Stimulated activated CD8-positive, alpha-beta memory T cell treated with anti-CD3 and anti-CD28 coated beads, Interleukin-4, amount 100 ng/mL, for 1 hour (primary cell): ENCODE data around the gene ABHD6.
"Not testable (repeated sequence)": the region's sequence is repeated elsewhere in the genome, so short reads cannot be mapped to it uniquely, and the experiment has no call there.

ENCODE experiments used
- DNase-seq, 2 donors: peaks; one replicate each; pipeline ENCODE4 v3.0.0-alpha.2; 2020; ENCODE audit warnings: low read depth in 2 of 2, low spot score in 1 of 2

Gene ABHD6

DNA sequence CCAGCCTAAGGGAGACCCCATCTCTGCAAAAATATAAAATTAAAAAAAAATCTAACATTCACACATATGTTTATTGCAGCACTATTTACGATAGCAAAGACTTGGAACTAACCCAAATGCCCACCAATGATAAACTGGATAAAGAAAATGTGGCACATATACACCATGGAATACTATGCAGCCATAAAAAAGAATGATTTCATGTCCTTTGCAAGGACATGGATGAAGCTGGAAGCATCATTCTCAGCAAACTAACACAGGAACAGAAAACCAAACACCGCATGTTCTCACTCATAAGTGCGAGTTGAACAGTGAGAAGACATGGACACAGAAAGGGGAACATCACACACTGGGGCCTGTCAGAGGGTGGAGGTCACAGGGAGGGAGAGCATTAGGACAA lies 35.8 kb downstream of the ABHD6 start:
- not testable (repeated sequence) for DNase-seq

DNA sequence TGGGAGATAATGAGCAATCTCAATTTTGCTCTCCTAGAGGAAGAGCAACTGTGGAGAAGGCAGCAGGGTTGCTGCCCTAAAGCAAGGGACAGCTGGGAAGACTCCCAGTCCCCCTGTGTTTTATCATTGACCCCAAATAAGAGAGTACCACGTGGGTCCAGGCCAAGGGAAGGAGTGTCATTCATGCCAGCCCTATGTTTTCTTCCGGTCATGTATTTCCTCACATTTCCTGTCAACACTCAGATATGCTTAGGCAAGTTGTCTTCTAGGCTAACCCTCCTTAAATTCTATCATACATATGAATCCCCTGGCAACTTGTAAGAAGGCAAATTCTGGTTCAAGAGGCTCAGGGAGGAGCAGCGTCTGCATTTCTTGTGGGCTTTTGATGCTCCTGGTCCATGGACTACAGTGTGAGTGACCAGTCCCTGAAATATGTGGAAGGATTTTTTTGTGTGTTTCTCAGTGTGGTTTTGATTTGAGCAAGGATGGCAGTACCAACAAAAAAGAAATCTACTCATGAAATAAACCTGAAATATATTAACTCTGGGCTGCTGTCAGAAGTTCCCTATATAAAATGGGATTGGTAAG lies 36.5 kb downstream of the ABHD6 start:
- no peak for DNase-seq

DNA sequence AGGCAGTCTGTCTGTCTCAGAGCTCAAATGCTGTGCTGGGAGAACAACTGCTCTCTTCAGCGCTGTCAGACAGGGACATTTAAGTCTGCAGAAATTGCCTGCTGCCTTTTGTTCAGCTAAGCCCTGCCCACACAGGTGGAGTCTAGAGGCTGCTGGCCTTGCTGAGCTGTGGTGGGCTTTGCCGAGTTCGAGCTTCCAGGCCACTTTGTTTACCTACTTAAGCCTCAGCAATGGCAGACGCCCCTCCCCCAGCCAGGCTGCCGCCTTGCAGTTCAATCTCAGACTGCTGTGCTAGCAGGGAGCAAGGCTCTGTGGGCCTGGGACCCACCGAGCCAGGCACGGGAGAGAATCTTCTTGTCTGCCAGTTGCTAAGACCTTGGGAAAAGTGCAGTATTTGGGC lies 43.5 kb downstream of the ABHD6 start:
- no peak for DNase-seq

DNA sequence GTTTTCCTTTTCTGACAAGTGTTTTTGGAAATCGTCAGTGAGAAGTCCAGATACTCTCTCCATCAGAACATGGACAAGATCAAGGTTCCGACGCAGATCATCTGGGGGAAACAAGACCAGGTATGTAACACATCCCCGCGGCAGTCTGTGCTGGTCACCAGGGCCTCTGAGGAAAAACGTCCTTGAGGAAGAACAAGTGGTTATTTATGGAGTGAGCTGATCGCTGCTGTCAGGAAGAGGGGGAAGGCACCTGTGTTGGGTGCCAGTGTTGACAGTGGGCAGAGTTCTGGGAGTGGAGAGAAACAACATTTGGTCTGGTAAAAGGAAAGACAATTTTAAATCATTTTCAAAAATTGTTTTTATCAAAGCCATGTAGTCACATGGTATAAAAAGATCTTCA lies 47.7 kb downstream of the ABHD6 start:
- DNase-seq: no peak

DNA sequence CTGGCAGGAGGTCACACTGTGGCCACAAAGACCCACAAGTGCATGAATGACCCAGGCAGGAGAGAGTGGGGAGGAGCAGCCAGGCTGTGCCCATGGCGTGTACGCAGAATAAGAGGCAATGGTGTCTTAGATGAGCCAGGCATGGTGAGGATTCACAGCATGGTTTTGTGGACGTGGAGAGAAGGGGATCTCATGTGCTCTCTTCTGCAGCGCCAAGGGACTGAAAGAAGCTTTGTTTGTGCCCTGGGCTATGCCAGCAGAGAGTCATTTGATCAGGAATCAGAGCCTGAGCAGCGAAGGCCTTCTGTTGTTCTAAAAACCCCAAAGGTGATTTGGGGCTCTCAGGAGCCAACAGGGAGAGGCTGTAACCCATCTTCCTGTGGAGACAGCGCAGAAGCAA lies 49.8 kb downstream of the ABHD6 start:
- DNase-seq: no peak

DNA sequence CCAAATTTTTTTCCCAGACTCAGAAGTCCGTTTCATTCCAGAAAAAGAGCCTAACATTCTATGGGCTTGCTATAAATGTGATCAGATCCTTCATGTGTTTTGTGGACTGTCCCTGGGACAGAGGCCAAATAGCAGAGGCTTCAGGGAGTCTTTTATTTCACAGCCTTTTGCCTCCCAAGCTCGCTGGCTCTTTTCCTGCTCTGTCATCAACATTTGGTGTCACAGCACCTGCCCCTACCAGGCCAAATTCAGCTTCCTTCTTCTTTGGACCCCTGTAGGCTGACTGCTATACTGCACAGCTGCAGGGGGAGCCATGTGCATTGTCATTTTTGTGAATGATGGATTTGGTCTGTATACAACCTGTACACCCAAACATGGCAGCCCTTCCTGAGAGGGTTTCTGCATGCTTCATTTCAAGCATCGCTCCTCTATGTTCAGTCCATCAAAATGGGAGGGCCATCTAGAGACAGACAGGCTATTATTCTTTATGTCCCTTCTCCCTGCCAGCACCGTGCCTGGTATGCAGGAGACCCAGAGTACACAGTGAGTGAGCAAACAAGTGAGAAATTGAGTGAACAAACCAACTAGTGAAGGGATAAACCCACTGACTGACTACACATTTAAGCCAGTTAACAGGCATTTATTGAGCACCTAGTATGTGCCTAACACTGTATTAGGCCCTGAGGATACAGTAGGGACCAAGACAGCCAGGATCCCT lies 50.6 kb downstream of the ABHD6 start:
- DNase-seq: no peak

DNA sequence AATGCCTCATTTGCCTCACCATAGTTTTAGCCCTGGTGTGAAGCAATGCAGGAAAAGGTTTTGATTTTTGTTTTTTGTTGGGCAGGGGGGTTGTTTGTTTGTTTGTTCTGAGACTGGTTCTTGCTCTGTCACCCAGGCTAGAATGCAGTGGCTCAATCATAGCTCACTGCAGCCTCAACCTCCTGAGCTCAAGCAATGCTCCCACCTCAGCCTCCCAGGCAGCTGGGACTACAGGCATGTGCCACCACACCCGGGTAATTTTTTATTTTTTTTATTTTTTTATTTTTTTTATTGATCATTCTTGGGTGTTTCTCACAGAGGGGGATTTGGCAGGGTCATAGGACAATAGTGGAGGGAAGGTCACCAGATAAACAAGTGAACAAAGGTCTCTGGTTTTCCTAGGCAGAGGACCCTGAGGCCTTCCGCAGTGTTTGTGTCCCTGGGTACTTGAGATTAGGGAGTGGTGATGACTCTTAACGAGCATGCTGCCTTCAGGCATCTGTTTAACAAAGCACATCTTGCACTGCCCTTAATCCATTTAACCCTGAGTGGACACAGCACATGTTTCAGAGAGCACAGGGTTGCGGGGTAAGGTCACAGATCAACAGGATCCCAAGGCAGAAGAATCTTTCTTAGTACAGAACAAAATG lies 51.5 kb downstream of the ABHD6 start:
- DNase-seq: not testable (repeated sequence)

DNA sequence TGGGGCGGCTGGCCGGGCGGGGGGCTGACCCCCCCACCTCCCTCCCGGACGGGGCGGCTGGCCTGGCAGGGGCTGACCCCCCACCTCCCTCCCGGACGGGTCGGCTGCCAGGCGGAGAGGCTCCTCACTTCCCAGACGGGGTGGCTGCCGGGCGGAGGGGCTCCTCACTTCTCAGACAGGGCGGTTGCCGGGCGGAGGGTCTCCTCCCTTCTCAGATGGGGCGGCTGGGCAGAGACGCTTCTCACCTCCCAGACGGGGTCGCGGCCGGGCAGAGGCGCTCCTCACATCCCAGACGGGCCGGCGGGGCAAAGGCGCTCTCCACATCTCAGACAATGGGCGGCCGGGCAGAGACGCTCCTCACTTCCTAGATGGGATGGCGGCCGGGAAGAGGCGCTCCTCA lies 52.9 kb downstream of the ABHD6 start:
- not testable (repeated sequence) for DNase-seq

DNA sequence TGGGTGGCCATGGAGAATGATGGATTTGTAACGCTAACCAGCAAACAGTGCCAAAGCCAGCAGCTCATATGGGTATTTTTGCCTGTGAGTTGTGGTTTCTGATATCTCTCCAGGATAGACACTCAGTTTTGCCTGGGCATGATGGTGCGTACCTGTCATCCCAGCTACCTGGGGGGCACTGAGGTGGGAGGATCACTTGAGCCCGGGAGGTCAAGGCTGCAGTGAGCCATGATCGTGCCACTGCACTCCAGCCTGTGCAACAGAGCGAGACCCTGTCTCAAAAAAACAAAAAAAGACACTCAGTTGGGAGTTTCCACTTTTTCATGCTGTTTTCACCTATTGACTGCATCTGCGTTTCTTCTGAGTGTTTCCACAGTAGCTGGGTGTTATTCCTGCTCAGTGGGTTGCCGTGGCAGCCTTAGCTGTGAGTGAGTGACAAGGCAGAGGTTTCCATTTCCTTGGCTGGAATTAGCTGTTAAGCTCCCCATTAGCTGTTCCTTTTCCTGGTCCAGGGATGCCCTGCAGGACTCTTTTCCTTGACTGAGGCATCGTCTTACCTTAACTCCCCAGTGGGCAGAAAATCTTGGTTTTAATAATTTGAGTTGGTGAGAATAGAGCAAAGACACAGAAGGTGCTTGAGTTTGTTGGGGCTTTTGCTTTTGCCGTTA lies 54.2 kb downstream of the ABHD6 start:
- no peak for DNase-seq

DNA sequence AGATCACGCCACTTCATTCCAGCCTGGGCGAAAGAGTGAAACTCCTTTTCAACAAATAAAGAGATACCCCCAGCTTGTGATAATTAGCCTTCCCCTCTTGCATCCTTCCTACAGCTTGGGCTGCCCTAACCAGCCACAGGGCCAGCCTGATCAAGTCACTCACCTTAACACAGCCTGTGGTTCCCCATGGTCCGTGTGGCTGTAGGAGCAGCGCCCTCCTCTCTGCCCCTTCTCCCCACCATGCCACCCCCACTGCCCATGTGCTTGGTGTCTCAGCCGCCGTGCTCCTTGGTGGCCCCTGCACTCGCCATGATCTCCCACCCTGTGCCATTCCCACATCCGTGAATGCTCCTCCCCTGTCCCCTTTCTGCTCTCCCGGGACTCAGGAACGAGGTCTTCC lies 55.3 kb downstream of the ABHD6 start:
- no peak for DNase-seq

DNA sequence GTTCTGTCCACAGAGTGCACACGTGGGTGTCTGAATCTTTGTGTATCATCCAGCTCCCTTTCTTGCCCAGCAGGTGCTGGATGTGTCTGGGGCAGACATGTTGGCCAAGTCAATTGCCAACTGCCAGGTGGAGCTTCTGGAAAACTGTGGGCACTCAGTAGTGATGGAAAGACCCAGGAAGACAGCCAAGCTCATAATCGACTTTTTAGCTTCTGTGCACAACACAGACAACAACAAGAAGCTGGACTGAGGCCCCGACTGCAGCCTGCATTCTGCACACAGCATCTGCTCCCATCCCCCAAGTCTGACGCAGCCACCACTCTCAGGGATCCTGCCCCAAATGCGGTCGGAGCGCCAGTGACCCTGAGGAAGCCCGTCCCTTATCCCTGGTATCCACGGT lies 55.9 kb downstream of the ABHD6 start:
- DNase-seq: no peak

DNA sequence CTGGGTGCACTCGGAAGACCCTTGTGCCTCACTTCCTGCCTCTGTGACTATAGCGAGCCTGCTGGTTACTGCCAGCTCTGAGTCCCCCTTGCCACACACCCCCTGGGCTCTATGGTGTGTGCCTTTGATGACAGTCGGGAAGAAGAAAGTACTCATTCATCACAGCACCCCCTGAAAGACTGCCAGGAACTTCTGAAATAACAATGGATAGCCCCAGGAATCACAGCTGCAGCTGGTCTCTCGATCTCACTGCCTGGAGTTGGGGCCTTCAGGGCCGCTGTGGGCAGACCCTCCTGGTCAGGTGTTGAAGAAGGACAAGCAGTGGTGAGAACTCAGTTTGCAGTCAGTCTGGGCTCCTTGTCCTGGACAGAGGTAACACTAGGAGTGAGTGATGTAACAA lies 58.7 kb downstream of the ABHD6 start:
- no peak for DNase-seq

DNA sequence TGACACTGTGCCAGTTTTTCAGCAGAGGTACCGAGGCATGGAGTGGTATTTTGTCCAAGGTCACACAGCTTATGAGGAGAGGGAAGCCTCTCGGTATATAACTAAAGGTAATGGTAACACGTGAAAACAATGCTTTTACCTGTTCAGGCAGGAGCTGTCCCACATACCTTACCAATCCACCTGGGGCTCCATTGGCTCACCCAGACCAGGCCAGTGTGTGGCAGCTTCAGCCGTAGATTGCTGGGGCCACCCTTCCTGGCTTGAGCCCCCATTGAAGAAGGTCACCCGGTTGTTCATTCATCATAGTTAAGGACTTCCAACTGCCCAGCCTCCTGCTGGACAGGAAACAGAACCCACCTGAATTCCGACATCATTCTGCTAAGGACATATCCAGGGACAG lies 59.3 kb downstream of the ABHD6 start:
- no peak for DNase-seq

DNA sequence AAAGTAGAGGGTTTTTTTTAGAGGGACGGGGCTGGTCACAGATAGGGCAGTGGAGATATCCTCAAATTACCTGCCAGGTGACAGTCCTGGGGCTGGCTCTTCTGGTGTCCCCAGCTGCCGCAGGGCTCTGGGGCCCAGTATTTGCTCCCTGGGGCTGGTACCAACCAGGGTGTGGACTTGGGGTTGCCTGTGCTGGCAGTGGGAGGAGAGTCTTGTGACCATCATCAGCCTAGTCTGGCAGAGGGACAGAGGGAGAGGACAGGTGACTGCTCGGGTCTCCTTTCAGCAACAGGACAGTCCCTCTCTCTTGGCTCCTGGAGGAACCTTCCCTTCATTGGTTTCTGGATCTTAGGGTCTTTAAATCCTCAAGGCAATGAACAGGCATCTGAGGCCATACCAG lies 60.6 kb downstream of the ABHD6 start:
- DNase-seq: no peak

DNA sequence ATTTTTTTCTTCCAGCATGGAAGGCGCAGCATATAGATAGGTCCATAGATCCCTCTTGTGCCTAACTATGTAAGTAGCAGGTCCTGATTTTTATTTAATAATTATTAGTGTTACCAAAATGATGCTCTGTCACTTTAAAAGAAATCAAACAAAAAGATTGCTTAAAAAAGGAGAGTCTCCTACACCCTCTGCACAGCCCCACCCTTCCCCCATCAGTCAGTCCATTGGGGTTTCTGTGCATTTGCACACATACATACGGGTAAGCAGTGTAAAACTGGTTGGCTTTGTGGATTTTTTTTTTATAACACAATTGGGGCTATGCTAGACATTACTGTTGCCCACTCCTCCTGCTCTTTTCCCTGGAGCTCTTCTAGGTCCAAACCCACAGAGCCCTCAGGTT lies 61.5 kb downstream of the ABHD6 start:
- DNase-seq: no peak

DNA sequence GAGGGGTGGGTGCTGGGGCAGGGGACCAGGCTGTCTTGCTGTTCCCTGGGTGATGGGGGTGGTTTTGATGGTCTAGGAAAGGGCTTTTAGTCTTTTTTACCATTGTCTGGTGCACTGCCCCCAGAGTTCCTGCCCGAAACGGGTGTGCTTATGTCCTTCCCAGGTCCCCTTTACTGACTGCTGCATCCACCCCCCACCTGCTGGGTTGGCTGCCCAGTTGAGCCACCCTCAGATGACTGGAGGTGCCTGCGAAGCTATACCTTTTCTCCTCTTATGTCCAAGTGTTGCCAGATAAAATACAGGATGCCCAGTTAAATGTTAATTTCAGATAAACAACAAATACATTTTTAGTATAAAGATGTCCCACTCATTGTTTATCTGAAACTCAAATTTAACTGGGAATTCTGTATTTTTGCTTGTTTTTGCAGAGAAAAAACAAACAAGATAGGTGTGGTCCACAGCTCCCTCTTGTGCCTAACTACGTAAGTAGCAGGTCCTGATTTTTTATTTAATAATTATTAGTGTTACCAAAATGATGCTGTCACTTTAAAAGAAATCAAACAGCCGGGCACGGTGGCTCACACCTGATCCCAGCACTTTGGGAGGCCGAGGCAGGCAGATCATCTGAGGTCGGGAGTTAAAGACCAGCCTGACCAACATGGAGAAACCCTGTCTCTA lies 62.4 kb downstream of the ABHD6 start:
- no peak for DNase-seq

DNA sequence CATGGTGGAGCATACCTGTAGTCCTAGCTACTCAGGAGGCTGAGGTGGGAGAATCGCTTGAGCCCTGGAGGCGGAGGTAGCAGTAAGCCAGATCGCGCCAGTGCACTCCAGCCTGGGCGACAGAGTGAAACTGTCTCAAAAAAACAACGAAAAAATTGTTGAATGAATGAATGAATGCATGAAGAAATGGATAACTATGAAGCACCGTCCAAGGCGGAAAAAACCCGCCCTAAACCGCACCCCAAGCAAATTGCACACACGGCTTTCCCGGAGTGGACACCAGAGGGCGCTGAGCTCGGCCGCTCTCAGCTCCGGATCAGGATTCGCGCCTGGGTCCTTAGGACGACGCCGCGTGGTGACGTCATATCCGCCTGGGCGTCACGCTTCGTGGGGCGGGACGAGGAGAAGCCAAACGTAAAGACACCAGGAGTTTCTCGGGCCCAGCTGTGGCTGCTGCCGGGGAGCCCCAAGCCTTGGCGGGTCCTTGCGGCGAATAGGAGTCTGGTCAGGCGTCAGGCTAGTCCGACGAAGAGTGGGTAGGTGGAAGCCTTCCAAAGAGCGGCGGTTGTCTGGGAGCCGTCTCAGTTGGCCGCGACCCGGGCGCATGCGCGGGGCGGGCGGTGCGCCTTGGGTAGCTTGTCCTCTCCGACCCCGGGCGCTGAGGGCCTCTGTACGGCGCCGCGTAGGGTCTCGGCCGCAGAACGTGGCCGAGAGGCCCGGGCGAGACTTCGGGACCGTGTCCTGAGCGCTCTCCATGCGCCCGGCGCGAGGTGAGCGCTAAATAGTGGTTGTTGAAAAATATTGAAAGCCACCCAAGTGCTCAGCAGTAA lies 68.5 kb downstream of the ABHD6 start, which contains the start of the genes HTD2 and RPP14:
Gene HTD2 (plus strand): TSS at position 639 of the 830 bp plus-strand sequence. CDS start 11,094 bp downstream, outside the sequence.
Gene RPP14 (plus strand): TSS at position 364 of the 830 bp plus-strand sequence. CDS start 4,085 bp downstream, outside the sequence.
- peak; percentile 98 for DNase-seq

DNA sequence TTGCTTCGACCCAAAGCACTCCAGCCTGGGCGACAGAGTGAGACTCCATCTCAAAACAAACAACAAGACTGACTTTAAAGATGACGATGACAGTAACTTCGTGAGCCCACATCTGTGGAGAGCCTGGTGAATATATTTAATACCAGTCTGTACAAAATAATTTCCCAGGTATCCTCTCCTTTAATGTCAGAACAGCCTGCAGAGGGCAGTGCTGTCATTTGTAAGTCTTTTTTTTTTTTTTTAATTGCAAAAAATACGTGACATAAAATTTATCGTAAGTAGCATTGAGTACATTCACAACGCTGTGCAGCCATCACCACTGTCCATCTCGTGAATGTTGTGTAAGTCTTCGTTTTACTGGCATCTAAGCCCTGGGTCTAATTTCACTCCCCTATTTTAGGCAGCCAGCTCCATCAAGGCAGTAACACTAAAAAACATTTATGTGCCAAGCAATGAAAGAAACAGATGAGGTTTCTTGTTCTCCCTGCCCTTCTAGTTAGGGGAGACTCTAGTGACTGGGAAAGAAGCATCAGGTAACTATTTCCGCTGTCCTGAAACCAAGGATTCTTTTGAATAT lies 70.1 kb downstream of the ABHD6 start:
- no peak for DNase-seq

DNA sequence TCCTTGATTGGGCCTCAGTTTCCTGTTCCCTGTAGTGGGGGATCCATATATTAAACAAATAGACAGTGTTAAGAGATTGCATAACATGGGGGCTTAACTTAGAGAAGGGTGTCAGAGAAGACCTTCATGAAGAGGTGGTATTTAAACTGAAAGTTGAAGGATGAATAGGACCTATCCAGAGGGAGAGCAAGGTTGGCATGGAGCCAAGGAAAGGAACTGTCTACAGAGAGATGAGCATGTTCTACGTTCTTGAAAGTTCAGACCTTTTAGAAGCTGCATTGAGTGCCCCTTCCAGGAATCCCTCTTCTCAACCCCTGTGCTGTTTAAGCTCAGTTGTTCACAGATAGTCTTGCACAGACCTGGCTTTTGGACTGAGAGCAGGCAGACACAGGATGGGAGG lies 71.1 kb downstream of the ABHD6 start:
- DNase-seq: no peak

DNA sequence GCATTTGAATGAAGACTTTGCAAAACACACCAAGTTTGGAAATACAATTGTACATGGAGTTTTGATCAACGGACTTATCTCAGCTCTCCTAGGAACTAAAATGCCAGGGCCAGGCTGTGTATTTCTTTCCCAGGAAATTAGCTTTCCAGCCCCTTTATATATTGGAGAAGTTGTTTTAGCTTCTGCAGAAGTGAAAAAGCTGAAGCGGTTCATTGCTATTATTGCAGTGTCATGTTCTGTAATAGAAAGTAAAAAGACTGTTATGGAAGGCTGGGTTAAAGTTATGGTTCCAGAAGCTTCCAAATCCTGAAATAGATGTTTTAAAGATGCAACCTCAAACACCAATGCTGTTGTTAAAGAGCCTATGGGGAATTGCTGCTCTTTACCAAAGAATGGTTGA lies 80.2 kb downstream of the ABHD6 start:
- no peak for DNase-seq
